Mesendoderm (in vitro differentiated cells): ENCODE measurements around the gene RSPH1.

Experiments
- DNase-seq: peaks from one replicate; pipeline ENCODE4 v3.0.0; 2013
- H2AK5ac ChIP-seq: 2 replicates; pipeline ENCODE4 v1.6.1; 2013; ENCODE audit warnings: low read length, inconsistent platforms
- H2BK120ac ChIP-seq: 2 replicates; pipeline ENCODE4 v1.6.1; 2013; ENCODE audit warnings: low read depth, mild to moderate bottlenecking, low read length, moderate library complexity, mixed read lengths
- H2BK15ac ChIP-seq: replicated peaks from 2 replicates; pipeline ENCODE4 v1.6.1; 2013; ENCODE audit warnings: low read depth, mild to moderate bottlenecking, moderate library complexity
- H2BK5ac ChIP-seq: 2 replicates; pipeline ENCODE4 v1.6.1; 2013; ENCODE audit warnings: low read length, inconsistent platforms
- H3K18ac ChIP-seq: 2 replicates; pipeline ENCODE4 v1.6.1; 2013; ENCODE audit warnings: mild to moderate bottlenecking, low read length, mixed read lengths
- H3K23ac ChIP-seq: one replicate; pipeline ENCODE4 v1.6.1; 2013; ENCODE audit warnings: low read length
- H3K27ac ChIP-seq: 2 replicates; pipeline ENCODE4 v1.5.1; 2013; ENCODE audit warnings: low read depth, mild to moderate bottlenecking, inconsistent platforms, low read length, moderate library complexity
- H3K27me3 ChIP-seq: 2 replicates; pipeline ENCODE4 v1.6.1; 2013; ENCODE audit warnings: low read length, control low read depth, mild to moderate bottlenecking, inconsistent platforms; ENCODE audit not compliant: insufficient read depth, poor library complexity
- H3K36me3 ChIP-seq: 2 replicates; pipeline ENCODE4 v1.6.1; 2013; ENCODE audit warnings: low read length, inconsistent platforms; ENCODE audit not compliant: control insufficient read depth, insufficient read depth
- H3K4ac ChIP-seq: one replicate; pipeline ENCODE4 v1.6.1; 2013; ENCODE audit warnings: low read depth, mild to moderate bottlenecking, low read length, moderate library complexity
- H3K4me1 ChIP-seq: 2 replicates; pipeline ENCODE4 v1.6.1; 2013; ENCODE audit warnings: low read depth, low read length, inconsistent platforms; ENCODE audit not compliant: control insufficient read depth
- H3K4me2 ChIP-seq: 2 replicates; pipeline ENCODE4 v1.6.1; 2013; ENCODE audit warnings: low read length
- H3K4me3 ChIP-seq: 2 replicates; pipeline ENCODE4 v1.5.1; 2013; ENCODE audit warnings: mild to moderate bottlenecking, low read length
- H3K56ac ChIP-seq: one replicate; pipeline ENCODE4 v1.6.1; 2013; ENCODE audit warnings: low read length
- H3K79me1 ChIP-seq: 2 replicates; pipeline ENCODE4 v1.6.1; 2013; ENCODE audit warnings: low read length, inconsistent platforms
- H3K79me2 ChIP-seq: 2 replicates; pipeline ENCODE4 v1.6.1; 2013; ENCODE audit warnings: mild to moderate bottlenecking, low read length; ENCODE audit not compliant: control insufficient read depth, insufficient read depth
- H3K9ac ChIP-seq: 2 replicates; pipeline ENCODE4 v1.6.1; 2013; ENCODE audit warnings: low read length, inconsistent platforms
- H4K5ac ChIP-seq: one replicate; pipeline ENCODE4 v1.6.1; 2013; ENCODE audit warnings: low read length
- H4K8ac ChIP-seq: one replicate; pipeline ENCODE4 v1.6.1; 2013; ENCODE audit warnings: low read depth, mild to moderate bottlenecking, control low read depth, low read length, moderate library complexity
- WGBS: extraction: QIAGEN DNeasy Blood & Tissue Kit; methylation state at CpG from one replicate; pipeline ENCODE4 v1.1.7; 2013; ENCODE audit warnings: low lambda C conversion rate, missing lambda C conversion rate; ENCODE audit not compliant: insufficient coverage; ENCODE audit errors: extremely low coverage; 5-methylcytosine and 5-hydroxymethylcytosine counted together

RSPH1 gene

GRCh38 chr21:42534421-42535378, 38.7 kb upstream of the RSPH1 start:
- WGBS: no CpG with 5 or more reads among the region's 28 CpGs
- Histone ChIP-seq H2AK5ac (no peak overlapping the region), H3K27ac (no peak overlapping the region)

DNA sequence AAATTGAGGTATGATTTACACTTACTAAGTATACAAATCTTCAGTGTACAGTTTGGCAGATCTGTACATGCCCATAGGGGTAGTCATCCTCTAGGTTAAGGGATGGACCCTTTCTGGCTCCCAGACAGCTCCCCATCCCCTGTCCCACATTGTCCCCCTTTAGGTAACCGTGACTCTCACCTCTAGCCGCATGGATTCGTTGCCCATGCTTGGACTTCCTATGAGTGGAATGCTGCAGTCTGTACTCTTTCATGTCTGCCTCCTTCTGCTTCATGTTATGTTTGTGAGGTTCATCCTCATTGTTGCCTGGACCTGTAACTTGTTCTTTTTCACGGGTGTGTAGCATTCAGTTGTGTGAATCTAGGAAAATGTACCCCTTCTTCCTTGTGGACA, 37.9 kb upstream of the RSPH1 start:
- Histone ChIP-seq H3K9ac (no peak overlapping the region), H3K27ac (no peak overlapping the region), H3K56ac (peak overlapping the region; percentile 25), H3K4ac (no peak overlapping the region), H3K18ac (no peak overlapping the region), H3K79me1 (no peaks in the 10 kb centered on the region), H3K27me3 (no peaks in the 10 kb centered on the region), H3K4me2 (no peak overlapping the region), H2BK15ac (no peak overlapping the region), H3K79me2 (no peaks in the 10 kb centered on the region), H2BK5ac (no peak overlapping the region), H2BK120ac (no peak overlapping the region), H4K5ac (no peak overlapping the region), H3K23ac (no peak overlapping the region), H3K36me3 (no peaks in the 10 kb centered on the region), H2AK5ac (no peak overlapping the region), H3K4me1 (no peaks in the 10 kb centered on the region), H3K4me3 (no peak overlapping the region), H4K8ac (no peak overlapping the region)
- WGBS: no CpG with 5 or more reads among the region's 4 CpGs
- DNase-seq: no peak

More at GRCh38 chr21:42534421-42535378, 38.7 kb upstream of the RSPH1 start:
- Histone ChIP-seq H3K4ac (no peak overlapping the region), H3K56ac (no peak overlapping the region), H3K9ac (no peak overlapping the region), H4K5ac (no peak overlapping the region), H3K27me3 (no peaks in the 10 kb centered on the region), H3K4me1 (no peaks in the 10 kb centered on the region), H2BK120ac (no peak overlapping the region), H3K18ac (no peak overlapping the region), H3K79me2 (no peaks in the 10 kb centered on the region), H3K79me1 (no peaks in the 10 kb centered on the region), H3K4me2 (no peak overlapping the region), H3K36me3 (no peaks in the 10 kb centered on the region), H4K8ac (no peak overlapping the region), H3K23ac (no peak overlapping the region), H2BK15ac (no peak overlapping the region), H3K4me3 (no peak overlapping the region), H2BK5ac (no peak overlapping the region)
- no peak for DNase-seq

GRCh38 chr21:42533306-42533962, 37.4 kb upstream of the RSPH1 start:
- no peaks in the 10 kb centered on the region for H3K4me1 ChIP-seq

GRCh38 chr21:42532466-42533181, 36.6 kb upstream of the RSPH1 start:
- no peaks in the 10 kb centered on the region for H3K36me3 ChIP-seq
- H2BK15ac ChIP-seq: no peak overlapping the region
- WGBS: no CpG with 5 or more reads among the region's 18 CpGs
- no peak overlapping the region for H3K4me3 ChIP-seq
- H3K23ac ChIP-seq: no peak overlapping the region
- H3K4me2 ChIP-seq: no peak overlapping the region
- H3K4me1 ChIP-seq: no peaks in the 10 kb centered on the region
- H3K79me2 ChIP-seq: no peaks in the 10 kb centered on the region
- no peak overlapping the region for H3K56ac ChIP-seq
- no peak for DNase-seq
- no peak overlapping the region for H4K5ac ChIP-seq
- no peak overlapping the region for H3K18ac ChIP-seq
- no peaks in the 10 kb centered on the region for H3K79me1 ChIP-seq
- H2BK5ac ChIP-seq: no peak overlapping the region
- H3K4ac ChIP-seq: no peak overlapping the region
- no peak overlapping the region for H4K8ac ChIP-seq
- no peaks in the 10 kb centered on the region for H3K27me3 ChIP-seq
- H3K27ac ChIP-seq: no peak overlapping the region
- H2BK120ac ChIP-seq: no peak overlapping the region
- H2AK5ac ChIP-seq: no peak overlapping the region
- H3K9ac ChIP-seq: no peak overlapping the region

More at GRCh38 chr21:42533306-42533962, 37.4 kb upstream of the RSPH1 start:
- Histone ChIP-seq H3K36me3 (no peaks in the 10 kb centered on the region), H2BK15ac (no peak overlapping the region), H3K18ac (no peak overlapping the region), H3K27me3 (no peaks in the 10 kb centered on the region), H3K4ac (no peak overlapping the region), H3K56ac (no peak overlapping the region), H2BK120ac (no peak overlapping the region), H2BK5ac (no peak overlapping the region), H3K23ac (no peak overlapping the region), H3K79me2 (no peaks in the 10 kb centered on the region), H2AK5ac (no peak overlapping the region), H3K9ac (no peak overlapping the region), H3K4me3 (no peak overlapping the region), H4K8ac (no peak overlapping the region), H4K5ac (no peak overlapping the region), H3K4me2 (no peak overlapping the region), H3K27ac (no peak overlapping the region), H3K79me1 (no peaks in the 10 kb centered on the region)
- no CpG with 5 or more reads among the region's 13 CpGs for WGBS
- DNase-seq: no peak

- Histone ChIP-seq H3K4me3 (no peak overlapping the region), H3K27ac (no peak overlapping the region), H3K4me1 (no peaks in the 10 kb centered on the region), H3K79me2 (no peaks in the 10 kb centered on the region), H3K18ac (no peak overlapping the region), H3K23ac (no peak overlapping the region), H2BK15ac (no peak overlapping the region), H2BK120ac (no peak overlapping the region), H4K5ac (no peak overlapping the region), H3K27me3 (no peaks in the 10 kb centered on the region), H3K4me2 (no peak overlapping the region), H3K9ac (no peak overlapping the region), H3K56ac (no peak overlapping the region), H4K8ac (no peak overlapping the region), H3K36me3 (no peaks in the 10 kb centered on the region), H2BK5ac (no peak overlapping the region), H3K79me1 (no peaks in the 10 kb centered on the region), H2AK5ac (no peak overlapping the region), H3K4ac (no peak overlapping the region)
- DNase-seq: no peak
- WGBS: no CpG with 5 or more reads among the region's 8 CpGs
Observed at GRCh38 chr21:42531771-42532170, 35.7 kb upstream of the RSPH1 start.
